RWPE2 (cell line): ENCODE measurements around the gene CRTAC1.
A peak's percentile ranks its signal among the peaks of the same experiment; 100 is the strongest.

Source experiments
- ATAC-seq: fragments of 200-7000 bp; cut with Tn5 transposase; 3 replicates; pipeline ENCODE4 v1.9.1; 2021; ENCODE audit warnings: low read depth
- DNase-seq: peaks from one replicate; pipeline ENCODE4 v3.0.0-alpha.2; 2020; ENCODE audit warnings: low spot score
- H3K27ac ChIP-seq: fragments of 450-650 bp; 2 replicates; pipeline ENCODE4 v1.5.1; 2017; ENCODE audit warnings: mild to moderate bottlenecking; ENCODE audit not compliant: poor library complexity, severe bottlenecking
- H3K27me3 ChIP-seq: fragments of 250-450 bp; sonication (Bioruptor Pico); 2 replicates; pipeline ENCODE4 v1.5.1; 2021; ENCODE audit warnings: mild to moderate bottlenecking, moderate library complexity; ENCODE audit not compliant: insufficient read depth, poor library complexity, severe bottlenecking
- H3K36me3 ChIP-seq: fragments of 250-450 bp; sonication (Bioruptor Pico); 2 replicates; pipeline ENCODE4 v1.5.1; 2020; ENCODE audit warnings: low read depth, mild to moderate bottlenecking, moderate library complexity
- H3K4me1 ChIP-seq: fragments of 250-450 bp; sonication (Bioruptor Pico); 2 replicates; pipeline ENCODE4 v1.5.1; 2021; ENCODE audit warnings: mild to moderate bottlenecking, moderate library complexity; ENCODE audit not compliant: insufficient read depth, poor library complexity, severe bottlenecking
- H3K4me3 ChIP-seq: fragments of 250-450 bp; sonication (Bioruptor Pico); 2 replicates; pipeline ENCODE4 v1.5.1; 2021; ENCODE audit warnings: mild to moderate bottlenecking, moderate library complexity; ENCODE audit not compliant: severe bottlenecking
- H3K9me3 ChIP-seq: fragments of 250-450 bp; sonication (Bioruptor Pico); 2 replicates; pipeline ENCODE4 v1.5.1; 2021; ENCODE audit warnings: mild to moderate bottlenecking, moderate library complexity; ENCODE audit not compliant: severe bottlenecking
- TF ChIP-seq, protein P1 (sequence below): fragments of 450-650 bp; IDR thresholded peaks from one replicate; pipeline ENCODE4 v1.5.1; 2017; ENCODE audit warnings: mild to moderate bottlenecking, moderate library complexity; ENCODE audit not compliant: poor library complexity, severe bottlenecking

The CRTAC1 gene

DNA sequence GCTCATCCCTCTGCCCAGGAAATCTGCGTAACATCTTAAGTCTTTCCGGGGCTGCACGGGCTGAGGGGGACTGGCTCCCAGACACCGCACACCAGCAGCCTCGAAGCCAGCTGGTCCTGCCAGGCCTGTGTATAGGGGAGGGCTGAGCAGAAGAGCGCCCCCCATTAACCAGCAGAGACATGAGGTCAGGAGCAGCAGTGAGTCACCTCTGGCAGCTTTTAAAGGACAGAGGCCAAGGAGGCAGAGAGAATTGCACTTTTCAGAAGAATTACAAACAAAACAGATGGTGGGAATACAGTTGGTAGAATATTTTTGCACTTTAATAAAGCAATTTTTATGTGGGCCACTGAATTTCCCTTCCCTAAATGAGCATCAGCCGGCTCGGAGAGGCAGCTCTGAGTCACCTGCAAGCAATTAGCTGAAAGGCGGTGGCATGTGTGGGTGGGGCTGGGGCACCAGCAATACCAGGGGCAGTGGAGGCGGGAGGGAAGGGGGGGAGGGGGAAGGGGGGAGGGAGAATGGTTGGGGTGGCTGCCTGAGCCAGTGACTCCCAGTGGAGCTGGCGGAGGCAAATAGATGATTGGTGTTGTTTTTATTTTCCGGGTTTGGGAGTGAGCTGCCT, 141.7 kb downstream of the CRTAC1 start:
- peaks cover 16% of the 10 kb centered on the region for H3K4me1 ChIP-seq
- H3K27ac ChIP-seq = peak overlapping the region; percentile 86
- no peaks in the 10 kb centered on the region for H3K36me3 ChIP-seq
- H3K4me3 ChIP-seq = no peak overlapping the region
- TF ChIP-seq, protein P1, sequence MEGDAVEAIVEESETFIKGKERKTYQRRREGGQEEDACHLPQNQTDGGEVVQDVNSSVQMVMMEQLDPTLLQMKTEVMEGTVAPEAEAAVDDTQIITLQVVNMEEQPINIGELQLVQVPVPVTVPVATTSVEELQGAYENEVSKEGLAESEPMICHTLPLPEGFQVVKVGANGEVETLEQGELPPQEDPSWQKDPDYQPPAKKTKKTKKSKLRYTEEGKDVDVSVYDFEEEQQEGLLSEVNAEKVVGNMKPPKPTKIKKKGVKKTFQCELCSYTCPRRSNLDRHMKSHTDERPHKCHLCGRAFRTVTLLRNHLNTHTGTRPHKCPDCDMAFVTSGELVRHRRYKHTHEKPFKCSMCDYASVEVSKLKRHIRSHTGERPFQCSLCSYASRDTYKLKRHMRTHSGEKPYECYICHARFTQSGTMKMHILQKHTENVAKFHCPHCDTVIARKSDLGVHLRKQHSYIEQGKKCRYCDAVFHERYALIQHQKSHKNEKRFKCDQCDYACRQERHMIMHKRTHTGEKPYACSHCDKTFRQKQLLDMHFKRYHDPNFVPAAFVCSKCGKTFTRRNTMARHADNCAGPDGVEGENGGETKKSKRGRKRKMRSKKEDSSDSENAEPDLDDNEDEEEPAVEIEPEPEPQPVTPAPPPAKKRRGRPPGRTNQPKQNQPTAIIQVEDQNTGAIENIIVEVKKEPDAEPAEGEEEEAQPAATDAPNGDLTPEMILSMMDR = peak; percentile 28
- no peaks in the 10 kb centered on the region for H3K9me3 ChIP-seq
- peak; percentile 94 for DNase-seq
- peak; percentile 70 for ATAC-seq
- H3K27me3 ChIP-seq = no peaks in the 10 kb centered on the region

DNA sequence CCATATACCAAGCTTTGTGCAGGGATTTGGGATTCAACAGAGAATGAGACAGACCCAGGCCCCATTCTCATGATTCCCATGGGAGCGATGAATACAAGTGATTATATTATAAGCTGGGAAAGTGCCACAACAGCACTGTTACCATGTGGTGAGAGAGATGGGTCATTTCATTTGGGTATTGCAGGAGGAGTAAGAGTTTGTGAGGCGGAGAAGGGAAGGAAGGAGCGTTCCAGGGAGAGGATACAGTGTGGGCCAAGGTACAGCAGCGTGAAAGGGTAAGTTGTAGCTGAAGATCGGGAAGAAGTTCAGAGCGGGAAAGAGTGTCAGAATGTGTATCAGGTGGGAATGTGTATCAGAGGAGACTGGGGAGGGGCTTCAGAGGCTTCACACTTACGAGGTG, 142.3 kb downstream of the CRTAC1 start:
- TF ChIP-seq, protein P1 = no peak
- Histone ChIP-seq H3K4me3 (no peak overlapping the region), H3K4me1 (peaks cover 16% of the 10 kb centered on the region), H3K27ac (peak overlapping the region; percentile 86), H3K9me3 (no peaks in the 10 kb centered on the region), H3K27me3 (no peaks in the 10 kb centered on the region), H3K36me3 (no peaks in the 10 kb centered on the region)
- ATAC-seq (no peak), DNase-seq (no peak)

DNA sequence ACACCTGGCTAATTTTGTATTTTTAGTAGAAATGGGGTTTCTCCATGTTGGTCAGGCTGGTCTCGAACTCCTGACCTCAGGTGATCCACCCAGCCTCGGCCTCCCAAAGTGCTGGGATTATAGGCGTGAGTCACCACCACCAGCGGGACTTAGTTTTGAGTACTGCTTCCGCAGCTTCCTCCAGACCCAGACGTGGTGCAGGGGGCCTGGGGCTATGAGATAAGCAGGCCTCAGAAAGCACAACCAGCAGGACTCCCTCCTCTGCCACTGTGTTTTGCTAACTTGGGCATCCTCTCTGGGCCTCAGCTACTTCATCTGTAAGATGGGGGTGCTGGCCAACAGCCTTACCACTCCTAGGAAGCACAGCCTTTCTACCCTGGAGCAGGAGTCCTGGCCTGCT, 143.0 kb downstream of the CRTAC1 start:
- Histone ChIP-seq H3K27ac (no peak overlapping the region), H3K27me3 (no peaks in the 10 kb centered on the region), H3K36me3 (no peaks in the 10 kb centered on the region), H3K4me3 (no peak overlapping the region), H3K4me1 (peaks cover 22% of the 10 kb centered on the region), H3K9me3 (no peaks in the 10 kb centered on the region)
- ATAC-seq (no peak), DNase-seq (no peak)
- TF ChIP-seq, protein P1 = no peak

DNA sequence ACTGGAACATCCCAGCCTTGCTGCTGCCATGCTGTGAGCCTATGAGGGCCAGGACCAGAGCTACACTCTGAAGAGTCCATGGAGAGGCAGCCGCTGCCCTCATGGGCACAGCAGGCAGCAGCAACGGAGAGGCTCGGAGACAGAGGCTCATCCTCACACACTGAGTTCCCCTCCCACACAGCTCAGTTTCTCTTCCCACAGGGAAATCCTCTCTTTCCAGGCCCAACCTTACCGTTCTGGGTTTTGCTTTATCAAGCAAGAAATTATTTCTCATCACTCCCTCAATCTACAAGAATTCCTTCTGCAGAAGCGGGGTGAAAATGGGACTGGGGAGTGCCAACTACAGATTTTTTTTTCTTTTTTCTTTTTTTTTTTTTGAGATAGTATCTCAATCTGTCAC, 144.1 kb downstream of the CRTAC1 start:
- Histone ChIP-seq H3K4me3 (no peak overlapping the region), H3K27ac (no peak overlapping the region), H3K9me3 (no peaks in the 10 kb centered on the region), H3K4me1 (peaks cover 29% of the 10 kb centered on the region), H3K36me3 (no peaks in the 10 kb centered on the region), H3K27me3 (no peaks in the 10 kb centered on the region)
- DNase-seq (no peak), ATAC-seq (no peak)
- TF ChIP-seq, protein P1 = no peak

DNA sequence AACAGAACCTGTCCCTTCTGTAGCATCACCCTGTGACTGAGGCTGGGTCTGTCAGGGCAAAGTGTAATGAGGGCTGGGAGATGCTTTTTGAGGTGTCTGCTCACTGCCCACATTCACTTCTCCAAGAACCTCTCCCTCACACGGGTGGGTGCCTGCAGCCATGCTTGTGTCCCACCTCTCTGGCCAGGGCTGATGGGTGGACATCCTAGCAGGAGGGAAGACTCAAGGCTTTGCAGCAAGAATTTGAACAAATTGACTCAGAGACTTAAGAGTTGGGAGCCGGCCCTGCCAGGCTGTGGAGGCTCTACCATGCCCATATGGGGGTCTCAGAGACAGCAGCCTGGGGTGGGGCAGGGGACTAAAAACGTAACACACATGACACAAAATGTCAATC, 147.3 kb downstream of the CRTAC1 start:
- Histone ChIP-seq H3K27me3 (no peaks in the 10 kb centered on the region), H3K27ac (no peak overlapping the region), H3K9me3 (no peaks in the 10 kb centered on the region), H3K4me3 (no peak overlapping the region), H3K4me1 (peaks cover 14% of the 10 kb centered on the region), H3K36me3 (no peaks in the 10 kb centered on the region)
- ATAC-seq (no peak), DNase-seq (no peak)
- TF ChIP-seq, protein P1 = no peak
